Ramos (cell line): ENCODE data around the gene GRK5.
"Not testable (repeated sequence)": the region's sequence is repeated elsewhere in the genome, so short reads cannot be mapped to it uniquely, and the experiment has no call there.

Experiments used
- in situ Hi-C: fragments of 300-500 bp; cut with MboI; formaldehyde crosslinking; loops from one replicate; pipeline ENCODE4 v1.14.3; 2022; ENCODE audit warnings: low sequenced_read_pairs; ENCODE audit not compliant: unreplicated experiment

The GRK5 gene

DNA sequence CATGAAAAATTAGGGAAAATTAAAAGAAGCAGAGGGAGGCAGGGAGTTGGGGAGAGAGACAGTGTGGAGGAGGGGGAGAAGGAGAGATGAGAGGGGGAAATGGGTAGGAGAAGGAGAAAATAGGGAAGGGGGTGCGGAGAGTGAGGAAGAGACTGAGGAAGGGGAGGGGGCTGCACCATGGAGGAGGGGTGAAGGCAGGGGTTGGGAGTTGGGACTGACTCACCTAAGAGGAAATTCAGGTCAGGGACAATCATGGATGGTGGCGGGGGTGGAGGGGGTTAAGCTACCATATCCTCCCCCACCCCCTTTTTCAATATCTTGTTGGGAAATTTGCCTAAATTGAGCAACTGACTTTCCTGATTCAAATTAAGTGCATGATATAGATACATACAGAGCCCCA is 8.0 kb downstream of the GRK5 start:
- in situ Hi-C loops, result no loop called here

DNA sequence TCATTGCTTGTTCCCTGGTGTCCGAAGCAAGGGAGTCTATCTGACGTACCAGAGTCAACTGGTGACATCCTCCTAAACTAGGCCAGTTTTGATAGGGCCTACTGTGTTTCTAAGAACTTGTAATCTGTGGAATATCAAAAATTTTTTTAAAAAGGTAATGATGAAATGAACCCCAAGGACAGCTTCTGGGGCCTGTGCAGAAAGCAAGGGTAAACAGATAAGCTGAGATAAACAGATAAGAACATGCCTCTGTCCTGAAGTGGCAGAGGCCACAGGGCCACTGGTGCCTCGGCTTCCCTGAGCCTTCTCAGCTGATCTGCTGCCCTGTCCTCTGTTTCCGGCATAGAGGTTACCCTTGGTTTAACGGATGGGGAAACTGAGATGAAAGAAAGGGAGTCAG is 8.8 kb downstream of the GRK5 start:
- in situ Hi-C loops, result no loop called here

DNA sequence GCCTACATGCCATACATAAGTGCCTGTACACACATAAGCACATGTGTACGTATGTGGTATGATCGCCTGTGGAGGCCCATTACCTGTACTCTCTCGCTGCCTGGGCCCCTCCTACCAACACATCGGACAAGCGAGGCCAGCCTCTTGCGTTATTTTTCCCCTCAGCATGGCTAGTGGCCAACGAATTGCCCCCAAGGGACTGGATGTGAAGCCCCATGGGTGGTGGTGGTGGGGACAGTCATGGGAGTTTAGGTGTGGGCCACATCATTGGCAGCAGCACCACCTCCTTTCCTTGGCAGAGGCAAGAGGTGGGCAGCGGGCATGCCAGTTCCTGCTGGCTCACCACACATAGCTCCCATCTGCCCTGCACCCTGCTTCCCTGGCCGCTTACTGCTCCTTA is 10.0 kb downstream of the GRK5 start:
- in situ Hi-C loops, result no loop called here

DNA sequence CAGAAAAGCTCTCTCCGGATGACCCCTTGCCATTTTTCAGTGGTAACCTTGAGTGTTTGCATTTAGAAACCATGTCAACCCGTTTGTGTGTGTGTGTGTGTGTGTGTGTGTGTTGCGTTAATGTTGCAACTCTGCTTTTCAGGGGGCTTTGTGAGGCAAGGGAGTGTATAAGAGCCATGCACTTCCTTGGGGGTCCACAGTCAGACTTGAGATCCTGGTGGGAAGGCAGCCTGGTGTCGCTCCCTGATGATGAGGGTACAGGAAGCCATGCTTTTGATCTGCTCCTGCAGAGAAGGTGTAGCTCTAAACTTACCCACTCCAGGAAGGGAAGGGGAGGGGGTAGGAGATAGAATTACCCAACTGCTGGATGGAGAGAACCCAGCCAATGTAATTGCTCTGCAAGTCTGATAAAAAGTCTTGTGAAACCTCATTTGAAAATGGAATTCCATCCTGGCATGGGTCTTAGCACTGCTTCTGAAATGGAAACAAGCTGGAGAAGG is 10.7 kb downstream of the GRK5 start:
- in situ Hi-C loops, result no loop called here

DNA sequence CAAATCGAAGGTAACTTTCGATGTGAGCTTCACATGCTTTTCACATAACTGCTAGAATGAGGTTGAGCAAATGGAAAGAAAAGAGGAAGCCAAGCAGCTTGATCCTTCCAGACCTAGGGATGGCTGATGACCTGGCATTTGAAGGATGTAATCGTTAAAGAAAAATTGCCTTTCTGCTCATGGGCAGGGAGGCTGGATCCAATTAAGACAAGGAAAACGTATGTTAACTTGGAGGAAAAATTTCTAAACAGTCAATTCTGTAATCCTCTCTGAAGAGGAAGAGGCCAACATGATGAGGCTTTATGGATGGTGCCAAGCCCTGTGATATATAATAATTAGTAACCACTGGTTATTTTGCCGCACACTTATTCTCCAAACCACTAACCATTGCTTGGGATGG is 12.5 kb downstream of the GRK5 start:
- in situ Hi-C loops, result no loop called here

DNA sequence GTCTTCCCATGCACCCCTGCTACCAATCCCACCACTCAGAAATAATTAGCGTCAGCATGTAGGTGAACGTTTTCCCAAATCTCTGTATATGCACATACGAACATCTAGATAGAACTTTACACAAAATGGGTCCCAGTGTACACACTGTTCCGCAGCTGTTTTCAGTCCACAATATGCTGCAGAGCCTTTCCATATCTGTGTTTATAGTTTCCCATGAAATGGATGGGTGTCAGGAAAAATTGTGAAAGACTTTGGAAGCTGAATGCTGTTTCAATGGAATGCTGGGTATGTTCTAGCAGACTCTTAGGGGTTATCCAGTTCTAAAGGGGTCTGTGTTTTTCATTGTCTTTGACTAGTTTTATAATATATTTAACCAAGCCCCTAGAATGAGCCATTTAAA is 13.8 kb downstream of the GRK5 start:
- in situ Hi-C loops, result no loop called here

DNA sequence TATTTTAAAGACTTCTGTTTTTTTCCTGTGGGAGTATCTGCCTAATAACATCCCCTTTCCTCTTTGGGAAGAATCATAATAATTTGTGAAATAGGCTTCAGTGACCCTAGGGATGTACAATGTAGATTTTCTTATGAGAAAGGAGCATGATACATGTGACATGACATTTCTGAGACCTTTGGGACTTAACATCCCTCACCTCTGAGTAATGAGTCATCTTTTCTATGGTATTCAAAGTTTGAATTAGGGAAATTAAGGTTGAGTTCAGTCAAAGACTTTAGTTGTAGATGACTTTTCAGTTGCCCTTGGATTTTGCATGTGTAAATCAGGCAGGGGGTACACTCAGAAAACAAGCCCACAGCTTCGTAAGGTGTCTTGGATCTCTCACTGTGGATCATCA is 14.3 kb downstream of the GRK5 start:
- in situ Hi-C loops, result no loop called here

DNA sequence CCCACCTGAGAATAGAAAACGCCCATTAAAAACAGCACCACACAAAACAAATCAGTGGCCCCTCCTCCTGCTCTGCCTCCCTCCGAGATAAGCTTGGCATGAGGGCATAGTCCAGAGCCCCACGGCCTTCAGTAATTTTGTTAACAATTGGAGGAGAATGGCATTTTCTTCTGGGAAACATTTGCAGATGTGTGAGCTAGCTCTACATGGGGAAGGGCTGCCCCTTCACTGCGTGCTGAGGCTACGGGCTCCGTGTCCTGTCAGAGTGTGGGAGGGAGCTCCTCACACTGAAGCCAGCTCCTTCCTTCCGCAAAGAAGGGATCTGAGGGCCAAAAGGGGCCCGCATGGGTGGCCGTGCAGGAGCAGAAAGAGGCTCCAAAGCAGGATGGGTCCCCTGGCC is 15.2 kb downstream of the GRK5 start:
- in situ Hi-C loops, result no loop called here

DNA sequence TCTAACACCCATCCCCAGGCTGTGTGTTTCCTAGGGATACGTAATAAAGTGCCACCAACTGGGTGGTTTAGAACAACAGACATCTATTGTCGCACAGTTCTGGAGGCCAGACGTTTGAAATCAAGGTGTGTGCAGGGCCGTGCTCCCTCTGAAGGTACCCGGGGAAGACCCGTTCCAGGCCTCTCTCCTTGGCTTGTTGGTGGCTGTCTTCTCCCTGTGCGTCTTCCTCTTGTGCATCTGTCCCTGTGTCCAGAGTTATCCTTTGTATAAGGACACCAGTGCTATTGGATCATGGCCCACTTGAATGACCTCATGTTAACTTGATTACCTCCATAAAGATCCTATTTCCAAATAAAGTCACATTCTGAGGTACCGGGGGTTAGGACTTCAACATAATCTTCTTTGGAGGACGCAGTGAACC is 15.6 kb downstream of the GRK5 start:
- in situ Hi-C loops, result no loop called here

DNA sequence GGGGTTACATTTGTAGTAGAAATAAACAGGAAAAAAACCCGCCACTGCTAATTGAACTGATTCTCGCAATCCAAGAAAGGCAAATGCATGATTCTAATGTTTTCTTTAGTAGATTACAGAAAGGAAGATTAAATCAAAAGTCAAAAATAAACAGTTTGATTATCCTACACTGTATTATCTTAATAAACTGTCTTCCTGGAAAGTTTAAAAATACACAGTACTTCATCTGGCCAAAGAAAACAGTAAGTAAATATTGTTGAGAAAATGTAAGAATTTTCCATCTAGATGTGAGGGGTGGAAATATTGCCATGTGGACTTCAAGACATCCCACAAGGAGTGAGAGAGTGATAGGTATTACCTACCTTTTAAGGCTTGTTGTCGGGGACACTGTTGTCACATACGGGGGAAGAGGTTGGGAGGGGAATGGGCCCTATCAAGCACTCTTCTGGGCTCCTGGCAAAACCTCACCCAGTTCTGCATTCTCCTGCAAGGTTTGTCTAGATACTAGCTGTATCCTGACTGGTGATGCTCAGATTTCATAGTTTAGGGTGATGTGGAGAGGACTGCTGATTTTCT is 17.8 kb downstream of the GRK5 start:
- in situ Hi-C loops, result no loop called here

DNA sequence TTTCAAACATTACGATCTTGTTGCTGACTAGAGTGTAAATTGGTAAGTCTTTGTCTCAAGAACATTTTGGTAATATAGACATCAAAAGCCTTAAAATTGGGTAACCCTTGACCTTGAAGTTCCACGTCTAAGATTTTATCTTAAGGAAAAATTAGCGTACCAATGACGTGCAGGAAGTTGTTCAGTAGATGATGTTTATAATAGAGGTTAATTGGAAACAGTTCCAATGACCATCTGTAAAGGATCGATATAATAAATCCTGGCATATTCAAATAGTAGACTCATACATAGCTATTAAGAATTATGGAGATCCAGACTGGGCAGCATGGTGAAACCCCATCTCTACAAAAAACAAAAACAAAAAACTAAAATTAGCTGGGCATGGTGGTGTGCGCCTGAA is 20.5 kb downstream of the GRK5 start:
- in situ Hi-C loops, result no loop called here

DNA sequence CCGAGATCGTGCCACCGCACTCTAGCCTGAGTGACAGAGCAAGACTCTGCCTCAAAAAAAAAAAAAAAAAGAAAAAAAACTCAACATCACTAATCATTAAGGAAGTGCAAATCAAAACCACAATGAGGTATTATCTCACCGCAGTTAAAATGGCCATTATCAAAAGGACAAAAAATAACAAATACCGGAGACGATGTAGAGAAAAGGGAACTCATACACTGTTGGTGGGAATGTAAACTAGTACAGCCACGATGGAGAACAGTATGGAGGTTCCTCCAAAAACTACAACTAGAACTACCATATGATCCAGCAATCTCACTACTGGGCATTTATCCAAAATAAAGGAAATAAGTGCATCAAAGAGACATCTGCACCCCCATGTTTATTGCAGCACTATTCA is 24.3 kb downstream of the GRK5 start:
- in situ Hi-C loops, result no loop called here

DNA sequence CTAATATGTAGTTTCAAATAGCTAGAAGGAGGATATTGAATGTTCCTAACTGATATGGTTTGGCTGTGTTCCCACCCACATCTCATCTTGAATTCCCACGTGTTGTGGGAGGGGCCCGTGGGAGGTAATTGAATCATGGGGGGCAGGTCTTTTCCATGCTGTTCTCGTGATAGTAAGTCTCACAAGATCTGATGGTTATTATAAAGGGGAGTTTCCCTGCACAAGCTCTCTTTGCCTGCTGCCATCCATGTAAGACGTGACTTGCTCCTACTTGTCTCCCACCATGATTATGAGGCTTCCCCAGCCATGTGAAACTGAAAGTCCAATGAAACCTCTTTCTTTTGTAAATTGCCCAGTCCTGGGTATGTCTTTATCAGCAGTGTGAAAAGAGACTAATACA is 25.1 kb downstream of the GRK5 start:
- in situ Hi-C loops, result not testable (repeated sequence)

DNA sequence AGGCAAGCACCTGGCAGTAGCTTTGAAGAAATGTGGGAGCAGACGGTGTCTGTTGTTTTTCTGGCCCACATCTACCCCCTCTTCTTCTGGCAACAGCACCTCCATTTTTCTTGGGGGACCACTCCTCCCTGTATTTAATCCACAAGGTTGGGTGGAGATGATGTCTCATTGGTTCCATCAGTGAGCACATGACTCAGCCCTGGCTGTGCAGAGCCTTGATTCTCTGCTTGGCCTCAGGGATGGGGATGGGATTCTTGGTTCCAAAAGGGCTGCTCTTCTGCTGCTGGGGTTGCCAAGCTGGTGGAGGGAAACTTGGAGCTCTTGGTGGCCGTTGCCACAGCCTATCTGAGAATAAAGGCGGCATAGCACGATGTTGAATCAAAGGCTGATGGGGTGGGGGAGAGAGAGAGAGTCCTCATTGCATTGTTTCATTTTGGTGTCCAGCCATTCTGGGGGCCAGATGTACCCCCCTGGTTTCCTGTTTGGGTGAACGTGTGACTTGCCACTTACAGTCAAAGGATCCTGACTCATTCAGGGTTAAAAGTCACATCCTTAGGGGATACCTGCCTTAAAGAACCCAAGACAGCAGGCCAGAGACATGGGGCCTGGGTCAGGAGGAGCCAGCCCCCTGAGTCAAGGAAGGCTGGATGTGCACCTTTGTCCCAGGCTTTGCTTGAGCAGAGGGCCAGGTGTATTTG is 25.9 kb downstream of the GRK5 start:
- in situ Hi-C loops, result no loop called here

DNA sequence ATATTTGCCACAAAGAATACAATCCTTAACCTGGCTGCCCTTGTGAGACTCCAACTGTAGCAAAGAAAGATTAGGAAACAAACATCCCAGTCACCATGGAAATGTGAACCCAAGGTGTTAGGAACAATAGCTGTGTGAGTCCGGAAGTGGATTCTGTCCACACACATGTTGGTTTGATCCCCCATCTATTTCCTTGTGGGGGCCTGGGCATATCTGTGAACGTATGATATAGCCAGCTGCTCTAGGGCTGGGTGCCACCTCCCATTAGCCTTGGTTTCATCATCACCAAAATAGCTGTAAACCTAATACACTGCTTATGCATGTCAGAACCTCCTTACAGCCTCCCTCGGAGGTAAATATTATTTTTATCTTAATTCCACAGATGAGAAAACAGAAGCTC is 26.4 kb downstream of the GRK5 start:
- in situ Hi-C loops, result no loop called here

DNA sequence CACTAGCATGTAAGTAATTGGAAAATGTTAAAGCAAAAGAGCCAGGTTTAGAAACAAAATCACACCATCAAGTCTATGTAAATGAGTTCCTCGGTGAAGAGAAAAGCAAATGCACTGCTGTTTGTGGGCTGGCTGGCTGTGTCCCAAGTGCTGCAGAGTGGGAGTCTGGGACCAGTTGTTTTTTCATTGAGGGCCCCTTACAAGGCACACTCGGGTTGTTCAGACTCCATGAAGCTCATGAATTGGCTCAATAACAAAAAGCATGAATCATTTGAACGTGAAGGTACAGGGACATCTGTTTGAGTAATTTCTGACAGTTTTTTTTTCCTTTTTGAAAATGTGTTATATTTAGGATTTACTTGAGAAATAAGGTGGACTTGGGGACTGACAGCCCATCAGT is 28.0 kb downstream of the GRK5 start:
- in situ Hi-C loops, result no loop called here

DNA sequence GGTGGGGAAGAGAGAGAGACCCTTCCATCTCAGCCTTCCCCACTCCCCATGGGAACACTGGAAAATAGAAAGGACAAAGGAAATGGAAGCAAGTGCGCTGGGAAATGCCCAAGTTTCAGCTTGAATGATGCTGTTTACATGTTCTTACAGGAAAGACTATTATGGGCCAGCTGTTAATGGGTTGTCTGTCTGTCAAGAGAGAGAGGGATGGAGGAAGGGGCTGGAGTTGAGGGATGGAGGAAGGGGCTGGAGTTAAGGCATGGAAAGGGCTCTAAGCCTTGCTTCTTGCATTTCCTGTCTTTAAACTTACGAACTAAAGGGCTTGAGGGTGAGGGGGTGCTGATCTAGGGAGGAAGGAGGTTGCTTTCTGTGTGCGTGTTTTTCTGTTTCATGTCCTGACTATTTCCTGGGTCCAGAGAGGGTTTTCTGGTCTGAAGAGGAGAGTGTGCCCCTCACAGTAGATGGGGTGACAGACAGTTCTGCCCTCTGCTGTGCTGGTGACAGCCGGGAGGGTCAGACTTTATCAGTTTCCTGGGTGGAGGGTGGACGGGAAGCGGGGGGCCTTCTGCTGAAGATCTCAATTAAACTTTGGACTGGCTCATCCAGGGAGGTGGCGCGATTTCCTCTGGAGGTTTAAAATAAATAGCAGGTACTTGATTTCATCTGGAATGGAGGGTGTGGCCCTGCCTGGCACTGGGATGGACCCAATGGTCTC is 30.5 kb downstream of the GRK5 start:
- in situ Hi-C loops, result no loop called here

DNA sequence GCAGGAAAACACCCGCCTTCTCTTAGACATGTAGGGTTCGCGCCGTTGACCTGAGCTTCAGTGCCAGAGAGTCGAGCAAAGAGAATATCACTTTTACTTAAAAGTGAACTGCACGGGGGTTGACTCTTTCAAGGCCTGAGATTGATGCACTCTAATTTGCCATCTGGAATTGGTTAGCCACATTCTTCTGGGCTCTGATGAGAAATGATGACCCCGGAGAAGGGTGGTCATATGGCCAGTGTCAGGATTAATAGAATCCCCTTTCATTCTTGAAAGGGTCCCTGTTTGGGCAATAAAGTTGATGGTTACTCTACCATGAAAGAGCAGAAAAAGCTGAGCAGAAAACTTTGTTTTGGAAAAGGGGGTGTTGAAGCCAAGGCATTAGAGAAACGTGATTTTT is 31.2 kb downstream of the GRK5 start:
- in situ Hi-C loops, result no loop called here

DNA sequence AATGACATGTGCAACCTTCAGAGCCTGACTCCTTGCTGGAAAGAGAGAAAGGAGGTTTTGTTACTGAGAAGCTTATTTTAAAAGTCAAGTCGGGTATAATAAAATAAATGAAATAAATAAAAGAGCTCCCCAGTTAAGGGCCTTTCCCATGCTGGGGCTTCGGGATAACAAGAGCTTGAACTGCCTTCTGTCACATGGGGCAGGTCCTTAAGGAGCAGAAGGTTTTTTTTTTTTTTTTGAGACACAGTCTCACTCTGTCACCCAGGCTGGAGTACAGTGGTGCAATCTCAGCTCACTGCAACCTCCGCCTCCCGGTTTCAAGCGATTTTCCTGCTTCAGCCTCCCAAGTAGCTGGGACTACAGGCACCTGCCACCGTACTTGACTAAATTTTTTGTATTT is 31.6 kb downstream of the GRK5 start:
- in situ Hi-C loops, result not testable (repeated sequence)

DNA sequence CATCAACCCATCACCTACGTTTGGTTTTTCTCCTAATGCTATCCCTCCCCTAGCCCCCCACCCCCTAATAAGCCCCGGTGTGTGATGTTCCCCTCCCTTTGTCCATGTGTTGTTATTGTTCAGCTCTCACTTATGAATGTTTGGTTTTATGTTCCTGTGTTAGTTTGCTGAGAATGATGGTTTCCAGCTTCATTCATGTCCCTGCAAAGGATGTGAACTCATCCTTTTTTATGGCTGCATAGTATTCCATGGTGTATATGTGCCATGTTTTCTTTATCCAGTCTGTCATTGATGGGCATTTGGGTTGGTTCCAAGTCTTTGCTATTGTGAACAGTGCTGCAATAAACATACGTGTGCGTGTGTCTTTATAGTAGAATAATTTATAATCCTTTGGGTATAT is 32.3 kb downstream of the GRK5 start:
- in situ Hi-C loops, result not testable (repeated sequence)

DNA sequence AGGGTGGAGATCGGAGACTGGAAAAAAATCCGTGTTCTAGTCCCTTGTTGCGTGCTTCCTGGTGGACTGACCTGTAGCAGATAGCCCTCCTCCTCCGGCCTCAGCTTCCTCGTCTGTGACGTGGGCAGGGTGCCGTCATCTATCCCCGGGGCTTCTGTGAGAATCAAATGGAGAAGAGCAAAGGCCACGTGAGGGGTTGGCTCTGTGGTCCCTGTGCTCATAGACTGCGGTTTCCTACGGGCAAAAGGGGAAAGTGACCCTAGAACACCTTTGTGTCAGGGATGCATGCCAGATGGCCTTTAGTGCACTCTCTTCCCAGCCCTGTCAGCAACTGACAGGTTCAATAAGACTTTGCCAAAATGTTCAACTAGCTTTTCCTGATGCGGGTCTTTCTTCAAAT is 33.7 kb downstream of the GRK5 start:
- in situ Hi-C loops, result no loop called here

DNA sequence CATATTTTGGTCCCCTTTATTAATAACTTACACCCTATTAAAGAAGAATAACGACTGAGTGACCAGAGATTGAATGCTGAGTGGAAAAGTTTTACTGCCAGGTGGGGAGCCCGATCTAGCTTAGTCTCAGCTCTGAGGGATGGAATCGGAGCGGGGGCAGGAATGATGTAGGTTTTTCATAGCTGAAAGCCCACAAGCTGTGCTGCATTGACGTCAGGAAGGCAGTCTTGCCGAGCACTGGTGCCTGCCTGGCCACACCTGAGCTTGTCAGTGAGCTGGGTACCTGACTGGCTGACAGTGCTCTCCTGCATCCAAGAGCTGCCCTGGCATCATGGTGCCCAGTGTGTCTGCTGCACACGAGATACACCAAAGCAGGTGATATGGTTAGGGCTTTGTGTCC is 34.8 kb downstream of the GRK5 start:
- in situ Hi-C loops, result no loop called here
